Endothelial cell of umbilical vein (primary cell): ENCODE measurements around the gene SNX25.

Experiments
- EZH2 ChIP-seq: IDR thresholded peaks from 2 replicates; pipeline ENCODE4 v1.6.1; 2012; ENCODE audit warnings: borderline replicate concordance, low read depth, mild to moderate bottlenecking, moderate library complexity, low read length, inconsistent platforms; ENCODE audit not compliant: severe bottlenecking
- FOS ChIP-seq: IDR thresholded peaks from 2 replicates; pipeline ENCODE4 v1.6.1; 2011; ENCODE audit warnings: mild to moderate bottlenecking, low read length, moderate library complexity, borderline replicate concordance; ENCODE audit not compliant: insufficient read depth
- GATA2 ChIP-seq: IDR thresholded peaks from 2 replicates; pipeline ENCODE4 v1.7.0; 2011; ENCODE audit warnings: low read depth, mild to moderate bottlenecking, moderate library complexity, mixed read lengths, low read length; ENCODE audit not compliant: insufficient read length, insufficient read depth
- JUN ChIP-seq: IDR thresholded peaks from 2 replicates; pipeline ENCODE4 v1.6.1; 2011; ENCODE audit warnings: borderline replicate concordance, low read depth; ENCODE audit not compliant: insufficient read length, insufficient read depth
- MYC ChIP-seq: IDR thresholded peaks from one replicate; pipeline ENCODE4 v1.6.1; 2011; ENCODE audit warnings: mild to moderate bottlenecking, low read depth, low read length
- POLR2A ChIP-seq: IDR thresholded peaks from 2 replicates; pipeline ENCODE4 v1.6.1; 2012; ENCODE audit warnings: low read depth, mild to moderate bottlenecking, control low read depth, low read length
- POLR2AphosphoS5 ChIP-seq: IDR thresholded peaks from 2 replicates; pipeline ENCODE4 v1.6.1; 2012; ENCODE audit warnings: low read depth, mild to moderate bottlenecking, control low read depth, low read length, moderate library complexity; ENCODE audit not compliant: insufficient read depth
- TF ChIP-seq, protein P1 (sequence below): IDR thresholded peaks from 2 replicates; pipeline ENCODE4 v1.6.1; 2011; ENCODE audit not compliant: insufficient read depth, insufficient read length
- TF ChIP-seq, protein P2 (sequence below), 2 donors: IDR thresholded peaks; 1 replicate in 1 of 2; 2 replicates in 1 of 2; pipeline ENCODE4 v1.5.1; 2011; ENCODE audit warnings: low read length in 2 of 2, mild to moderate bottlenecking in 2 of 2, moderate library complexity in 2 of 2, control low read depth in 1 of 2, inconsistent platforms in 1 of 2, low read depth in 1 of 2; ENCODE audit not compliant: insufficient read depth in 1 of 2; ENCODE audit errors: extremely low read depth in 1 of 2

DNA sequence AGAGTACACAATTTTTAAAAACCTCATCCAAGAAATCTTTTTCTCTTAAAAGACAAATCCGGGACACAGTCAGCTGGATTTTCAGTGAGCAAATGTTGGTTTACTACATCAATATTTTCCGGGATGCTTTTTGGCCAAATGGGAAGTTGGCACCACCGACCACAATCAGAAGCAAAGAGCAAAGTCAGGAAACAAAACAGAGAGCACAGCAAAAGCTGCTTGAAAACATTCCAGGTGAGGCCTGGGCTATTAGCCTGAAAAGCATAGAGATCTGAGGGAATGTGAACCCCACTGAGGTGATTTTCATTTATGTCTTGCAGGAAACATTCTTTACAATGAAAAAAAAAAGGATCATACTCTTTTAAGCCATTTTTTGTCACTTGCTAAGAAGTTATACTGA lies 152.5 kb downstream of the SNX25 start:
- no peak for TF ChIP-seq POLR2A
- TF ChIP-seq, protein P1, sequence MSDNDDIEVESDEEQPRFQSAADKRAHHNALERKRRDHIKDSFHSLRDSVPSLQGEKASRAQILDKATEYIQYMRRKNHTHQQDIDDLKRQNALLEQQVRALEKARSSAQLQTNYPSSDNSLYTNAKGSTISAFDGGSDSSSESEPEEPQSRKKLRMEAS = no peak
- TF ChIP-seq, protein P2, sequence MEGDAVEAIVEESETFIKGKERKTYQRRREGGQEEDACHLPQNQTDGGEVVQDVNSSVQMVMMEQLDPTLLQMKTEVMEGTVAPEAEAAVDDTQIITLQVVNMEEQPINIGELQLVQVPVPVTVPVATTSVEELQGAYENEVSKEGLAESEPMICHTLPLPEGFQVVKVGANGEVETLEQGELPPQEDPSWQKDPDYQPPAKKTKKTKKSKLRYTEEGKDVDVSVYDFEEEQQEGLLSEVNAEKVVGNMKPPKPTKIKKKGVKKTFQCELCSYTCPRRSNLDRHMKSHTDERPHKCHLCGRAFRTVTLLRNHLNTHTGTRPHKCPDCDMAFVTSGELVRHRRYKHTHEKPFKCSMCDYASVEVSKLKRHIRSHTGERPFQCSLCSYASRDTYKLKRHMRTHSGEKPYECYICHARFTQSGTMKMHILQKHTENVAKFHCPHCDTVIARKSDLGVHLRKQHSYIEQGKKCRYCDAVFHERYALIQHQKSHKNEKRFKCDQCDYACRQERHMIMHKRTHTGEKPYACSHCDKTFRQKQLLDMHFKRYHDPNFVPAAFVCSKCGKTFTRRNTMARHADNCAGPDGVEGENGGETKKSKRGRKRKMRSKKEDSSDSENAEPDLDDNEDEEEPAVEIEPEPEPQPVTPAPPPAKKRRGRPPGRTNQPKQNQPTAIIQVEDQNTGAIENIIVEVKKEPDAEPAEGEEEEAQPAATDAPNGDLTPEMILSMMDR (IDR thresholded peaks at IDR 0.05; ENCODE audit: extremely low read depth in 1 of 2, insufficient read depth in 1 of 2, low read depth in 1 of 2, low read length in 2 of 2) = no peak
- TF ChIP-seq MYC = no peak
- no peak for TF ChIP-seq EZH2
- no peak for TF ChIP-seq POLR2AphosphoS5
- TF ChIP-seq GATA2 = no peak
- TF ChIP-seq FOS = no peak
- TF ChIP-seq JUN = no peak
